ENCODE data around the gene TAGLN3.

The TAGLN3 gene

DNA sequence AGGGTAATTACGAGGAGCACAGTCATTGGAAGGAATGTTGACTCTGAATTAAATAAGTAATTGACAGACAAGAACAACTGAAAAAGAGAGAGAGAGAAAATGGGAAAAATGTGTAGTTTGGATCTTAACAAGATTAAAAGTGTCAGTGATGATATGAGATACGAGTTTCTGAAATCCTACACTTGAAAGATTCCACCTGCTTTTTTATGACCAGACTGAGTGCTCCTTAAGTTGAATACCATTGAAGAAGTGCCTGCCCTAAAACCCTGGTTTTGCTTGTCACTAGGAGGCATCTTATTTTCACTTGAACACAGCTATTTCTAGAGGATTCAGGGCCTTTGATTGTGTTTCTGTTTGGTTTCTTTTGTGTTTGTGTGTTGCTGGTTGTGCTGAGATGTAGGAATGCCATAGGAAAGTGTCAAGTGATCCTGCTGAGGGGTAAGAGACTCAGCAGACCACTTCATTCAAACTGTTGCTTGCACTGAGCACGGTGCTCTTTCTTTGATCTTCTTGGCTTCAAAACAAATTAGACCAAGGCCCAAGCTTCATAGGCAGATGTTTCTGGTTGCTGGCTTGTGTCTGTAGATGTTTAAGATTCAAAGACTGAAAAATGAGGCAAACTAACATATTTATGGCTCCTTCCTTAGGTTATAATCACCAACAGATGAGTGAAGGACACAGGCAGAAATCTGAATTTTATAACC, 37.1 kb upstream of the TAGLN3 start:
- ChIA-PET CTCF (interaction anchor here (0.6 to 1.2 kb wide), 2 partner anchors 98 to 292 kb away, joined by 3 read pairs; no protein-coding TSS in a partner anchor), POLR2A (no interaction called here)
- Histone ChIP-seq H3K9me3 (ENCODE audit: control insufficient read depth, insufficient read depth, low read depth, low read length) (no peaks in the 10 kb centered on the region), H3K36me3 (ENCODE audit: control insufficient read depth in 2 of 2, insufficient read depth in 1 of 2, low read length in 2 of 2) (no peaks in the 10 kb centered on the region), H3K27ac (ENCODE audit: extremely low read depth, low read depth, low read length) (no peak overlapping the region), H3K4me3 (ENCODE audit: low read depth, low read length) (no peak overlapping the region), H3K4me1 (ENCODE audit: control insufficient read depth, insufficient read depth, low read length) (peaks cover 4% of the 10 kb centered on the region)
- no peak for TF ChIP-seq ZNF600 (tag by site-specific recombination; IDR thresholded peaks at IDR 0.05)
- TF ChIP-seq ZNF629 (tag by site-specific recombination; IDR thresholded peaks at IDR 0.05): no peak
- TF ChIP-seq SCRT2 (tag by site-specific recombination; IDR thresholded peaks at IDR 0.05): peak; percentile 41; the same call in 1 of the 2 replicates
- TF ChIP-seq, protein P1, sequence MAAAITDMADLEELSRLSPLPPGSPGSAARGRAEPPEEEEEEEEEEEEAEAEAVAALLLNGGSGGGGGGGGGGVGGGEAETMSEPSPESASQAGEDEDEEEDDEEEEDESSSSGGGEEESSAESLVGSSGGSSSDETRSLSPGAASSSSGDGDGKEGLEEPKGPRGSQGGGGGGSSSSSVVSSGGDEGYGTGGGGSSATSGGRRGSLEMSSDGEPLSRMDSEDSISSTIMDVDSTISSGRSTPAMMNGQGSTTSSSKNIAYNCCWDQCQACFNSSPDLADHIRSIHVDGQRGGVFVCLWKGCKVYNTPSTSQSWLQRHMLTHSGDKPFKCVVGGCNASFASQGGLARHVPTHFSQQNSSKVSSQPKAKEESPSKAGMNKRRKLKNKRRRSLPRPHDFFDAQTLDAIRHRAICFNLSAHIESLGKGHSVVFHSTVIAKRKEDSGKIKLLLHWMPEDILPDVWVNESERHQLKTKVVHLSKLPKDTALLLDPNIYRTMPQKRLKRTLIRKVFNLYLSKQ (tag by site-specific recombination; IDR thresholded peaks at IDR 0.05; ENCODE audit: borderline replicate concordance): no peak

DNA sequence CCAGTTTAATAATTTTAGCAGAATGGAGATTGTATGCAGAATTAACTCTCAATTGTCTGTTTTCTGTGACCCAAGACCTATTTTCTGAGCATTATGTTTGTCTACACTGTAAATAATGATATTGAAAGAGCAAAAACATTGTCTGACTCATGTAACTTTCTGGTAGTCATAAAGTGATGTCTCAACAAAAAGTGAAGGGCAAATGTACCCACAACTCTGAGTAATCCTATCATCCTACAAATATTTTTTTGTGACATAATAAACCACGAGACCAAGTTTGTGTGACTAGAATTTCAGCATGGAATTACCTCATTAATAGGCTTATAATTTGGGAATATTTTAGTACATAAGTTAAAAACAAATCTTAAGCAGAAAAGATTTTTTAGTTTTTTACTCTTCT, 35.3 kb upstream of the TAGLN3 start:
- CTCF ChIA-PET: interaction anchor here (1.9 kb wide), 1 partner anchor 248 kb away, joined by 11 read pairs; no protein-coding TSS in a partner anchor
- H3K4me1 ChIP-seq (ENCODE audit: control insufficient read depth, insufficient read depth, low read length): no peaks in the 10 kb centered on the region
- TF ChIP-seq ZNF37A (tag by site-specific recombination; IDR thresholded peaks at IDR 0.05): no peak
- TF ChIP-seq ZEB2 (tag by site-specific recombination; IDR thresholded peaks at IDR 0.05): 0 out of 2 replicates have a peak, but pooled peaks have one; percentile 48
- TF ChIP-seq ZNF658 (tag by site-specific recombination; IDR thresholded peaks at IDR 0.05): no peak
- TF ChIP-seq GLI2 (tag by site-specific recombination; IDR thresholded peaks at IDR 0.05; ENCODE audit: borderline replicate concordance, low read depth): no peak
- no peak for TF ChIP-seq ZNF335 (tag by site-specific recombination; conservative IDR thresholded peaks at IDR 0.05)
- 0 out of 2 replicates have a peak, but pooled peaks have one; percentile 36 for TF ChIP-seq ZNF366 (tag by site-specific recombination; conservative IDR thresholded peaks at IDR 0.05)
- 0 out of 2 replicates have a peak, but pooled peaks have one; percentile 25 for TF ChIP-seq SP3 (tag by site-specific recombination; IDR thresholded peaks at IDR 0.05)
- TF ChIP-seq ZNF629 (tag by site-specific recombination; IDR thresholded peaks at IDR 0.05): 0 out of 2 replicates have a peak, but pooled peaks have one; percentile 22
- no peaks in the 10 kb centered on the region for H3K9me3 ChIP-seq (ENCODE audit: control insufficient read depth, insufficient read depth, low read depth, low read length)
- H3K27ac ChIP-seq (ENCODE audit: extremely low read depth, low read depth, low read length): no peak overlapping the region
- no peak overlapping the region for H3K4me3 ChIP-seq (ENCODE audit: low read depth, low read length)
- POLR2A ChIA-PET: no interaction called here
- no peaks in the 10 kb centered on the region for H3K36me3 ChIP-seq (ENCODE audit: control insufficient read depth in 2 of 2, insufficient read depth in 1 of 2, low read length in 2 of 2)

DNA sequence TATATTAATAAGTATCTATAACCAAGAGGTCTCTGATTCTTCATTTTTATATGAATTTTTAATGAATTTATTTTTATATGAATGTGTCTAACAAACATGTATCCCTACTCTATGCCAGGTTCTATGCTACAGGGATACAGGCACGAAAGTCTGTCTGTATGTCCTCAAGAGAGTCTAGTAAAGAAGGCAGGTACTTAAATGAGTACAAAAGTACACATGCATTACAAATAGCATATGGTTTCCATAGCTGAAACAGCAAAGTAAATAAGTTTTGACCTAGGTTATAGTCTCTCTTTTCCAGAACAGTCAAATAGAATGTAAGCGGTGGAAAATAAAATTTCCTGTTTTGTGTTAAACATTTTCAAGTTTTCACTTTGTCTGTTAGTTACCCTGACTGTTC, 33.2 kb upstream of the TAGLN3 start:
- ChIA-PET CTCF (interaction anchor here (0.6 to 4.2 kb wide), 6 partner anchors 48 to 363 kb away, joined by 3 to 40 read pairs (median 4); no protein-coding TSS in a partner anchor), POLR2A (no interaction called here)
- TF ChIP-seq EGR2 (tag by site-specific recombination; IDR thresholded peaks at IDR 0.05; ENCODE audit: low read depth) (no peak), ZNF266 (tag by site-specific recombination; IDR thresholded peaks at IDR 0.05; ENCODE audit: low read depth) (no peak), ZFP41 (tag by site-specific recombination; IDR thresholded peaks at IDR 0.05; ENCODE audit: borderline replicate concordance) (no peak), ZNF777 (tag by site-specific recombination; IDR thresholded peaks at IDR 0.05; ENCODE audit: borderline replicate concordance) (no peak), ZNF239 (tag by site-specific recombination; IDR thresholded peaks at IDR 0.05) (no peak), ZEB2 (tag by site-specific recombination; IDR thresholded peaks at IDR 0.05) (no peak), ZNF707 (tag by site-specific recombination; IDR thresholded peaks at IDR 0.05) (no peak), ZNF416 (tag by site-specific recombination; IDR thresholded peaks at IDR 0.05) (no peak)
- TF ChIP-seq, protein P2, sequence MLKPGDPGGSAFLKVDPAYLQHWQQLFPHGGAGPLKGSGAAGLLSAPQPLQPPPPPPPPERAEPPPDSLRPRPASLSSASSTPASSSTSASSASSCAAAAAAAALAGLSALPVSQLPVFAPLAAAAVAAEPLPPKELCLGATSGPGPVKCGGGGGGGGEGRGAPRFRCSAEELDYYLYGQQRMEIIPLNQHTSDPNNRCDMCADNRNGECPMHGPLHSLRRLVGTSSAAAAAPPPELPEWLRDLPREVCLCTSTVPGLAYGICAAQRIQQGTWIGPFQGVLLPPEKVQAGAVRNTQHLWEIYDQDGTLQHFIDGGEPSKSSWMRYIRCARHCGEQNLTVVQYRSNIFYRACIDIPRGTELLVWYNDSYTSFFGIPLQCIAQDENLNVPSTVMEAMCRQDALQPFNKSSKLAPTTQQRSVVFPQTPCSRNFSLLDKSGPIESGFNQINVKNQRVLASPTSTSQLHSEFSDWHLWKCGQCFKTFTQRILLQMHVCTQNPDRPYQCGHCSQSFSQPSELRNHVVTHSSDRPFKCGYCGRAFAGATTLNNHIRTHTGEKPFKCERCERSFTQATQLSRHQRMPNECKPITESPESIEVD (tag by site-specific recombination; IDR thresholded peaks at IDR 0.05): no peak
- TF ChIP-seq, protein P3, sequence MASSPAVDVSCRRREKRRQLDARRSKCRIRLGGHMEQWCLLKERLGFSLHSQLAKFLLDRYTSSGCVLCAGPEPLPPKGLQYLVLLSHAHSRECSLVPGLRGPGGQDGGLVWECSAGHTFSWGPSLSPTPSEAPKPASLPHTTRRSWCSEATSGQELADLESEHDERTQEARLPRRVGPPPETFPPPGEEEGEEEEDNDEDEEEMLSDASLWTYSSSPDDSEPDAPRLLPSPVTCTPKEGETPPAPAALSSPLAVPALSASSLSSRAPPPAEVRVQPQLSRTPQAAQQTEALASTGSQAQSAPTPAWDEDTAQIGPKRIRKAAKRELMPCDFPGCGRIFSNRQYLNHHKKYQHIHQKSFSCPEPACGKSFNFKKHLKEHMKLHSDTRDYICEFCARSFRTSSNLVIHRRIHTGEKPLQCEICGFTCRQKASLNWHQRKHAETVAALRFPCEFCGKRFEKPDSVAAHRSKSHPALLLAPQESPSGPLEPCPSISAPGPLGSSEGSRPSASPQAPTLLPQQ (tag by site-specific recombination; IDR thresholded peaks at IDR 0.05): no peak
- Histone ChIP-seq H3K4me1 (ENCODE audit: control insufficient read depth, insufficient read depth, low read length) (no peaks in the 10 kb centered on the region), H3K27ac (ENCODE audit: extremely low read depth, low read depth, low read length) (no peak overlapping the region), H3K4me3 (ENCODE audit: low read depth, low read length) (no peak overlapping the region), H3K36me3 (ENCODE audit: control insufficient read depth in 2 of 2, insufficient read depth in 1 of 2, low read length in 2 of 2) (no peaks in the 10 kb centered on the region), H3K9me3 (ENCODE audit: control insufficient read depth, insufficient read depth, low read depth, low read length) (no peaks in the 10 kb centered on the region)
